Caco-2 (cell line): ENCODE results near the gene CD300H. TPM values are rescaled to one million over a fixed set of nuclear protein-coding genes. Genes with fewer than 3 reads are reported as not detected.

Experiments
- BruUV-seq: library from RNA; stranded (reverse); fragments of 400-500 nt; replicated peaks from 2 replicates; lab custom pipeline; 2021; lab: Mats Ljungman, UMichigan
- CTCF ChIA-PET: fragments of 300-600 bp; sonication (Branson Sonifier 250); formaldehyde crosslinking; loops from one replicate; lab custom pipeline; 2022; ENCODE audit warnings: antibody characterized with exemption; lab: Charles Lee
- POLR2A ChIA-PET: fragments of 300-600 bp; sonication (Branson Sonifier 250); formaldehyde crosslinking; loops from one replicate; lab custom pipeline; 2022; ENCODE audit warnings: antibody characterized with exemption; lab: Charles Lee
- DNase-seq, 2 experiments: peaks; one replicate each; pipeline versions ENCODE4 v3.0.0 to v3.0.0-alpha.2; 2020 to 2022
- H3K27me3 ChIP-seq: replicated peaks from 2 replicates; pipeline ENCODE4 v1.6.0; 2011; ENCODE audit warnings: low read length; ENCODE audit not compliant: control insufficient read depth, insufficient read depth
- H3K36me3 ChIP-seq: 2 replicates; pipeline ENCODE4 v1.5.1; 2011; ENCODE audit warnings: low read length; ENCODE audit not compliant: control insufficient read depth, insufficient read depth
- H3K4me1 ChIP-seq: fragments of 250-450 bp; sonication (Bioruptor Pico); 2 replicates; pipeline ENCODE4 v1.5.1; 2020; ENCODE audit warnings: mild to moderate bottlenecking
- H3K4me3 ChIP-seq: 2 replicates; pipeline ENCODE4 v1.5.1; 2011; ENCODE audit warnings: low read depth, mild to moderate bottlenecking, control low read depth, low read length
- H3K9me3 ChIP-seq: fragments of 250-450 bp; sonication (Bioruptor Pico); 2 replicates; pipeline ENCODE4 v1.5.1; 2020; ENCODE audit warnings: mild to moderate bottlenecking, moderate library complexity
- H3K27ac Mint-ChIP-seq: one replicate; pipeline ENCODE4 v1.8.0; 2022; ENCODE audit warnings: mixed read lengths; ENCODE audit not compliant: unreplicated experiment
- H3K27me3 Mint-ChIP-seq: one replicate; pipeline ENCODE4 v1.8.0; 2022; ENCODE audit warnings: mixed read lengths; ENCODE audit not compliant: insufficient read depth, unreplicated experiment
- H3K36me3 Mint-ChIP-seq: one replicate; pipeline ENCODE4 v1.8.0; 2022; ENCODE audit warnings: mild to moderate bottlenecking, mixed read lengths; ENCODE audit not compliant: insufficient read depth, unreplicated experiment
- H3K4me1 Mint-ChIP-seq: one replicate; pipeline ENCODE4 v1.8.0; 2022; ENCODE audit warnings: low read depth, mixed read lengths; ENCODE audit not compliant: unreplicated experiment
- H3K4me3 Mint-ChIP-seq: one replicate; pipeline ENCODE4 v1.8.0; 2022; ENCODE audit warnings: mild to moderate bottlenecking, moderate library complexity, mixed read lengths; ENCODE audit not compliant: unreplicated experiment
- H3K9me3 Mint-ChIP-seq: one replicate; pipeline ENCODE4 v1.8.0; 2022; ENCODE audit warnings: mixed read lengths; ENCODE audit not compliant: unreplicated experiment
- CTCF ChIP-seq, 2 experiments: fragments of 200-600 bp in 1 of 2; IDR thresholded peaks; 1 replicate in 1 of 2; 2 replicates in 1 of 2; pipeline versions ENCODE4 v1.5.1 to v1.8.0; 2011 to 2022; ENCODE audit warnings: antibody characterized with exemption in 1 of 2, control low read depth in 1 of 2, inconsistent platforms in 1 of 2, low read depth in 1 of 2, low read length in 1 of 2, mild to moderate bottlenecking in 1 of 2, moderate library complexity in 1 of 2; ENCODE audit not compliant: insufficient read depth in 1 of 2, severe bottlenecking in 1 of 2, unreplicated experiment in 1 of 2
- intact Hi-C: fragments of 100-400 bp; cut with micrococcal nuclease; formaldehyde crosslinking; loops from one replicate; pipeline ENCODE4 v1.10.0; 2022; ENCODE audit not compliant: unreplicated experiment
- total RNA-seq: library from RNA; stranded (reverse); gene quantifications from 2 replicates; pipeline ENCODE4 v1.2.3, GENCODE V29; 2022

The CD300H gene
- total RNA-seq, 1 experiment from 2014 or later = not detected

- Mint-ChIP-seq H3K9me3 (no peaks in the 10 kb centered on the region), H3K27ac (no peak overlapping the region), H3K4me3 (no peak overlapping the region), H3K36me3 (no peaks in the 10 kb centered on the region), H3K27me3 (peaks cover 25% of the 10 kb centered on the region), H3K4me1 (no peaks in the 10 kb centered on the region)
- H3K9me3 ChIP-seq = no peaks in the 10 kb centered on the region
- no peaks in the 10 kb centered on the region for H3K4me1 ChIP-seq
- no peak for TF ChIP-seq CTCF (IDR thresholded peaks at IDR 0.05; ENCODE audit: insufficient read depth in 1 of 2, low read depth in 1 of 2, low read length in 1 of 2, severe bottlenecking in 1 of 2, unreplicated experiment in 1 of 2)
- no TSS peak for BruUV-seq
- H3K4me3 ChIP-seq = no peak overlapping the region
- intact Hi-C loops = no loop called here
- peaks cover 1% of the 10 kb centered on the region; the same call in 1 of the 2 replicates for H3K27me3 ChIP-seq
- no peaks in the 10 kb centered on the region for H3K36me3 ChIP-seq
- CTCF ChIA-PET = interaction anchor here (0.6 kb wide), 1 partner anchor 68 kb away, joined by 3 read pairs; no protein-coding TSS in a partner anchor
- no peak for DNase-seq
- POLR2A ChIA-PET = no interaction called here
These were observed 42.5 kb downstream of the CD300H start for GRCh38 chr17:74524653-74525464.

- Histone ChIP-seq H3K4me3 (no peak overlapping the region), H3K27me3 (peaks cover 1% of the 10 kb centered on the region; the same call in 1 of the 2 replicates), H3K36me3 (no peaks in the 10 kb centered on the region), H3K9me3 (peaks cover 8% of the 10 kb centered on the region; the same call in 1 of the 2 replicates), H3K4me1 (no peaks in the 10 kb centered on the region)
- H3K4me3 Mint-ChIP-seq = no peak overlapping the region
- H3K4me1 Mint-ChIP-seq = no peaks in the 10 kb centered on the region
- intact Hi-C loops = no loop called here
- H3K9me3 Mint-ChIP-seq = peaks cover 15% of the 10 kb centered on the region
- ChIA-PET POLR2A (no interaction called here), CTCF (no interaction called here)
- TF ChIP-seq CTCF (IDR thresholded peaks at IDR 0.05; ENCODE audit: insufficient read depth in 1 of 2, low read depth in 1 of 2, low read length in 1 of 2, severe bottlenecking in 1 of 2, unreplicated experiment in 1 of 2) = no peak
- BruUV-seq = no TSS peak
- H3K27me3 Mint-ChIP-seq = peaks cover 22% of the 10 kb centered on the region
- DNase-seq = no peak
- H3K27ac Mint-ChIP-seq = no peak overlapping the region
- H3K36me3 Mint-ChIP-seq = no peaks in the 10 kb centered on the region
These were observed 44.0 kb downstream of the CD300H start for GRCh38 chr17:74523308-74523707.

- Mint-ChIP-seq H3K4me1 (no peaks in the 10 kb centered on the region), H3K36me3 (no peaks in the 10 kb centered on the region), H3K9me3 (peaks cover 18% of the 10 kb centered on the region), H3K27me3 (peaks cover 22% of the 10 kb centered on the region), H3K27ac (no peak overlapping the region), H3K4me3 (no peak overlapping the region)
- Histone ChIP-seq H3K27me3 (peaks cover 1% of the 10 kb centered on the region; the same call in 1 of the 2 replicates), H3K9me3 (peaks cover 8% of the 10 kb centered on the region; the same call in 1 of the 2 replicates), H3K4me1 (no peaks in the 10 kb centered on the region), H3K36me3 (no peaks in the 10 kb centered on the region), H3K4me3 (no peak overlapping the region)
- no TSS peak for BruUV-seq
- no peak for DNase-seq
- intact Hi-C loops = no loop called here
- TF ChIP-seq CTCF (IDR thresholded peaks at IDR 0.05; ENCODE audit: insufficient read depth in 1 of 2, low read depth in 1 of 2, low read length in 1 of 2, severe bottlenecking in 1 of 2, unreplicated experiment in 1 of 2) = no peak
- POLR2A ChIA-PET = no interaction called here
- CTCF ChIA-PET = no interaction called here
These were observed 44.8 kb downstream of the CD300H start for GRCh38 chr17:74522381-74523105.
